Adrenal gland (tissue), 5 donors: ENCODE data around the gene ENPP5.

Experiments used
- POLR2A ChIP-seq, 2 donors: fragments of 450-650 bp; IDR thresholded peaks; one replicate each; pipeline ENCODE4 v1.6.1; 2017; ENCODE audit warnings: antibody characterized with exemption in 2 of 2, mild to moderate bottlenecking in 2 of 2, moderate library complexity in 1 of 2
- TF ChIP-seq, protein P1 (sequence below), 6 experiments: fragments of 450-650 bp in 4 of 6; fragments of 200-600 bp in 2 of 6; sonication (generic) in 1 of 6; IDR thresholded peaks; 1 replicate in 5 of 6; 2 replicates in 1 of 6; pipeline versions ENCODE4 v1.5.1 to v1.8.0; 2016 to 2021; ENCODE audit warnings: antibody characterized with exemption in 6 of 6, mild to moderate bottlenecking in 2 of 6, moderate library complexity in 1 of 6
- donor health status: DM: no; HTN: no; CAD: no.

DNA sequence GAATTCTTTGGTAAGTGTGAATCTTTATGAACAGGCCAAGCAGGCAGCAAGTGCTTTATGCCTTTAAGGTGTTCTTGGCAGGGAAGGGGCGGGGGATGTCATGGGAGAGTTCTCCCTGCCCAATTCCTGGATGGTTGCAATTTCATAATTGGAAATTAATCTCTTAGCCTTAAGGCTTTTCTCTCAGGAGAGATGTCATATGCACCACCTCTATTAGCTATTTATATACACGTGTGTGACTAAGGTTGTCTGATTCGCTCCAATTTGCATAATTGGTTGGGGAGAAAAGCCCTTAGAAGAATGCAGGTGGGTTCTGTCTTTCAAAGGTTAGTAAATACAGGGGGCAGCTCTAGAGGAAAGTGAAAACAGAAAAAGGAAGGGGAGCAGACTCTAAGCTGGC, 5.2 kb upstream of the ENPP5 start:
- no peak for TF ChIP-seq POLR2A (IDR thresholded peaks at IDR 0.05)
- TF ChIP-seq, protein P1, sequence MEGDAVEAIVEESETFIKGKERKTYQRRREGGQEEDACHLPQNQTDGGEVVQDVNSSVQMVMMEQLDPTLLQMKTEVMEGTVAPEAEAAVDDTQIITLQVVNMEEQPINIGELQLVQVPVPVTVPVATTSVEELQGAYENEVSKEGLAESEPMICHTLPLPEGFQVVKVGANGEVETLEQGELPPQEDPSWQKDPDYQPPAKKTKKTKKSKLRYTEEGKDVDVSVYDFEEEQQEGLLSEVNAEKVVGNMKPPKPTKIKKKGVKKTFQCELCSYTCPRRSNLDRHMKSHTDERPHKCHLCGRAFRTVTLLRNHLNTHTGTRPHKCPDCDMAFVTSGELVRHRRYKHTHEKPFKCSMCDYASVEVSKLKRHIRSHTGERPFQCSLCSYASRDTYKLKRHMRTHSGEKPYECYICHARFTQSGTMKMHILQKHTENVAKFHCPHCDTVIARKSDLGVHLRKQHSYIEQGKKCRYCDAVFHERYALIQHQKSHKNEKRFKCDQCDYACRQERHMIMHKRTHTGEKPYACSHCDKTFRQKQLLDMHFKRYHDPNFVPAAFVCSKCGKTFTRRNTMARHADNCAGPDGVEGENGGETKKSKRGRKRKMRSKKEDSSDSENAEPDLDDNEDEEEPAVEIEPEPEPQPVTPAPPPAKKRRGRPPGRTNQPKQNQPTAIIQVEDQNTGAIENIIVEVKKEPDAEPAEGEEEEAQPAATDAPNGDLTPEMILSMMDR (IDR thresholded peaks at IDR 0.05), result no peak
